ENCODE data around the gene ARID1A. TPM values are rescaled to one million over a fixed set of nuclear protein-coding genes. Genes with fewer than 3 reads are reported as not detected.
"Not testable (repeated sequence)": the region's sequence is repeated elsewhere in the genome, so short reads cannot be mapped to it uniquely, and the experiment has no call there.

ARID1A gene
- total and polyA plus RNA-seq, 2 donors = 31.8 to 40.6 TPM

- no peak overlapping the region for H3K27ac ChIP-seq (ENCODE audit: low read depth)
These were observed 8.8 kb downstream of the ARID1A start for GRCh38 chr1:26704629-26705028.

GRCh38 chr1:26705227-26705626, 9.4 kb downstream of the ARID1A start:
- not testable (repeated sequence) for H3K27ac ChIP-seq (ENCODE audit: low read depth); H3K4me3 ChIP-seq (ENCODE audit: low read depth, low read length); H3K4me1 ChIP-seq (ENCODE audit: insufficient read depth); H3K36me3 ChIP-seq (ENCODE audit: insufficient read depth); DNase-seq (ENCODE audit: extremely low spot score)
- WGBS = 88% methylated on average over 4 of the region's 4 CpGs

More at GRCh38 chr1:26704629-26705028, 8.8 kb downstream of the ARID1A start:
- DNase-seq (ENCODE audit: extremely low spot score) = no peak
- peaks cover 7% of the 10 kb centered on the region for H3K4me1 ChIP-seq (ENCODE audit: insufficient read depth)
- 72% methylated on average over 5 of the region's 5 CpGs for WGBS
- no peak overlapping the region for H3K4me3 ChIP-seq (ENCODE audit: low read depth, low read length)
- no peaks in the 10 kb centered on the region for H3K36me3 ChIP-seq (ENCODE audit: insufficient read depth)

GRCh38 chr1:26705788-26706311, 10.0 kb downstream of the ARID1A start:
- no peaks in the 10 kb centered on the region for H3K36me3 ChIP-seq (ENCODE audit: insufficient read depth)
- WGBS = 36% methylated on average over 1 of the region's 1 CpG
- DNase-seq (ENCODE audit: extremely low spot score) = no peak
- no peak overlapping the region for H3K4me3 ChIP-seq (ENCODE audit: low read depth, low read length)
- H3K4me1 ChIP-seq (ENCODE audit: insufficient read depth) = peaks cover 7% of the 10 kb centered on the region
- H3K27ac ChIP-seq (ENCODE audit: low read depth) = no peak overlapping the region

GRCh38 chr1:26706315-26706714, 10.5 kb downstream of the ARID1A start:
- 2% methylated on average over 5 of the region's 5 CpGs for WGBS
- H3K36me3 ChIP-seq (ENCODE audit: insufficient read depth) = no peaks in the 10 kb centered on the region
- DNase-seq (ENCODE audit: extremely low spot score) = no peak
- peak overlapping the region; percentile 18 for H3K27ac ChIP-seq (ENCODE audit: low read depth)
- H3K4me3 ChIP-seq (ENCODE audit: low read depth, low read length) = no peak overlapping the region
- peaks cover 4% of the 10 kb centered on the region for H3K4me1 ChIP-seq (ENCODE audit: insufficient read depth)

- WGBS = 89% methylated on average over 5 of the region's 5 CpGs
- no peak for DNase-seq (ENCODE audit: extremely low spot score)
- no peak overlapping the region for H3K4me3 ChIP-seq (ENCODE audit: low read depth, low read length)
- H3K27ac ChIP-seq (ENCODE audit: low read depth) = no peak overlapping the region
- H3K4me1 ChIP-seq (ENCODE audit: insufficient read depth) = peaks cover 2% of the 10 kb centered on the region
- H3K36me3 ChIP-seq (ENCODE audit: insufficient read depth) = peaks cover 2% of the 10 kb centered on the region
These were observed 15.0 kb downstream of the ARID1A start for GRCh38 chr1:26710811-26711210.

- Histone ChIP-seq H3K36me3 (ENCODE audit: insufficient read depth) (peaks cover 2% of the 10 kb centered on the region), H3K27ac (ENCODE audit: low read depth) (no peak overlapping the region), H3K4me1 (ENCODE audit: insufficient read depth) (peaks cover 3% of the 10 kb centered on the region), H3K4me3 (ENCODE audit: low read depth, low read length) (no peak overlapping the region)
- 94% methylated on average over 5 of the region's 5 CpGs for WGBS
- DNase-seq (ENCODE audit: extremely low spot score) = no peak
These were observed 16.0 kb downstream of the ARID1A start for GRCh38 chr1:26711777-26712176.

GRCh38 chr1:26717017-26717491, 21.2 kb downstream of the ARID1A start:
- H3K4me1 ChIP-seq (ENCODE audit: insufficient read depth) = peaks cover 4% of the 10 kb centered on the region
- no peak overlapping the region for H3K27ac ChIP-seq (ENCODE audit: low read depth)
- no peak overlapping the region for H3K4me3 ChIP-seq (ENCODE audit: low read depth, low read length)
- DNase-seq (ENCODE audit: extremely low spot score) = no peak
- WGBS = 31% methylated on average over 2 of the region's 2 CpGs
- H3K36me3 ChIP-seq (ENCODE audit: insufficient read depth) = peaks cover 4% of the 10 kb centered on the region

GRCh38 chr1:26719205-26719604, 23.4 kb downstream of the ARID1A start:
- H3K27ac ChIP-seq (ENCODE audit: low read depth) = peak overlapping the region; percentile 16
- H3K4me1 ChIP-seq (ENCODE audit: insufficient read depth) = peaks cover 5% of the 10 kb centered on the region
- H3K4me3 ChIP-seq (ENCODE audit: low read depth, low read length) = no peak overlapping the region
- 42% methylated on average over 3 of the region's 3 CpGs for WGBS
- H3K36me3 ChIP-seq (ENCODE audit: insufficient read depth) = peaks cover 2% of the 10 kb centered on the region
- DNase-seq (ENCODE audit: extremely low spot score) = no peak

GRCh38 chr1:26721669-26722355, 26.0 kb downstream of the ARID1A start:
- 88% methylated on average over 2 of the region's 2 CpGs for WGBS
- H3K4me3 ChIP-seq (ENCODE audit: low read depth, low read length) = no peak overlapping the region
- peaks cover 2% of the 10 kb centered on the region for H3K36me3 ChIP-seq (ENCODE audit: insufficient read depth)
- H3K27ac ChIP-seq (ENCODE audit: low read depth) = no peak overlapping the region
- peaks cover 3% of the 10 kb centered on the region for H3K4me1 ChIP-seq (ENCODE audit: insufficient read depth)
- no peak for DNase-seq (ENCODE audit: extremely low spot score)

GRCh38 chr1:26723013-26723991, 27.5 kb downstream of the ARID1A start:
- Histone ChIP-seq H3K27ac (ENCODE audit: low read depth) (no peak overlapping the region), H3K4me1 (ENCODE audit: insufficient read depth) (peaks cover 2% of the 10 kb centered on the region), H3K36me3 (ENCODE audit: insufficient read depth) (no peaks in the 10 kb centered on the region), H3K4me3 (ENCODE audit: low read depth, low read length) (no peak overlapping the region)
- peak; percentile 87 for DNase-seq (ENCODE audit: extremely low spot score)
- WGBS = 8% methylated on average over 19 of the region's 19 CpGs

- Histone ChIP-seq H3K4me1 (ENCODE audit: insufficient read depth) (peaks cover 2% of the 10 kb centered on the region), H3K4me3 (ENCODE audit: low read depth, low read length) (no peak overlapping the region), H3K27ac (ENCODE audit: low read depth) (no peak overlapping the region), H3K36me3 (ENCODE audit: insufficient read depth) (no peaks in the 10 kb centered on the region)
- 22% methylated on average over 2 of the region's 2 CpGs for WGBS
- DNase-seq (ENCODE audit: extremely low spot score) = no peak
These were observed 28.3 kb downstream of the ARID1A start for GRCh38 chr1:26724118-26724517.

- 26% methylated on average over 1 of the region's 1 CpG for WGBS
- no peak overlapping the region for H3K27ac ChIP-seq (ENCODE audit: low read depth)
- no peak overlapping the region for H3K4me3 ChIP-seq (ENCODE audit: low read depth, low read length)
- no peak for DNase-seq (ENCODE audit: extremely low spot score)
- H3K4me1 ChIP-seq (ENCODE audit: insufficient read depth) = peaks cover 2% of the 10 kb centered on the region
- H3K36me3 ChIP-seq (ENCODE audit: insufficient read depth) = no peaks in the 10 kb centered on the region
These were observed 29.1 kb downstream of the ARID1A start for GRCh38 chr1:26724926-26725325.

GRCh38 chr1:26725904-26726303, 30.1 kb downstream of the ARID1A start:
- H3K27ac ChIP-seq (ENCODE audit: low read depth); H3K36me3 ChIP-seq (ENCODE audit: insufficient read depth); H3K4me3 ChIP-seq (ENCODE audit: low read depth, low read length); DNase-seq (ENCODE audit: extremely low spot score); H3K4me1 ChIP-seq (ENCODE audit: insufficient read depth): not testable (repeated sequence)
- WGBS = 87% methylated on average over 14 of the region's 14 CpGs
